OCI-LY1 (cell line): ENCODE results near the gene RLBP1.

Experiments
- CTCF ChIP-seq: fragments of 200-600 bp; sonication (generic), shearing (Covaris generic); IDR thresholded peaks from 2 replicates; pipeline ENCODE4 v1.5.1; 2017; ENCODE audit warnings: mild to moderate bottlenecking, antibody characterized with exemption, low read length, moderate library complexity, mixed read lengths
- EZH2 ChIP-seq: fragments of 200-600 bp; sonication (generic), shearing (Covaris generic); IDR thresholded peaks from 2 replicates; pipeline ENCODE4 v1.8.0; 2017; ENCODE audit warnings: borderline replicate concordance, mixed run types, mild to moderate bottlenecking, antibody characterized with exemption, low read length, moderate library complexity, mixed read lengths

GRCh38 chr15:89248584-89248983 lies 27.2 kb upstream of the RLBP1 start:
- no peak for TF ChIP-seq EZH2
- no peak for TF ChIP-seq CTCF
